ENCODE measurements around the gene LUC7L3.
"Not testable (repeated sequence)": the region's sequence is repeated elsewhere in the genome, so short reads cannot be mapped to it uniquely, and the experiment has no call there.

LUC7L3 gene, protein sequence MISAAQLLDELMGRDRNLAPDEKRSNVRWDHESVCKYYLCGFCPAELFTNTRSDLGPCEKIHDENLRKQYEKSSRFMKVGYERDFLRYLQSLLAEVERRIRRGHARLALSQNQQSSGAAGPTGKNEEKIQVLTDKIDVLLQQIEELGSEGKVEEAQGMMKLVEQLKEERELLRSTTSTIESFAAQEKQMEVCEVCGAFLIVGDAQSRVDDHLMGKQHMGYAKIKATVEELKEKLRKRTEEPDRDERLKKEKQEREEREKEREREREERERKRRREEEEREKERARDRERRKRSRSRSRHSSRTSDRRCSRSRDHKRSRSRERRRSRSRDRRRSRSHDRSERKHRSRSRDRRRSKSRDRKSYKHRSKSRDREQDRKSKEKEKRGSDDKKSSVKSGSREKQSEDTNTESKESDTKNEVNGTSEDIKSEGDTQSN

DNA sequence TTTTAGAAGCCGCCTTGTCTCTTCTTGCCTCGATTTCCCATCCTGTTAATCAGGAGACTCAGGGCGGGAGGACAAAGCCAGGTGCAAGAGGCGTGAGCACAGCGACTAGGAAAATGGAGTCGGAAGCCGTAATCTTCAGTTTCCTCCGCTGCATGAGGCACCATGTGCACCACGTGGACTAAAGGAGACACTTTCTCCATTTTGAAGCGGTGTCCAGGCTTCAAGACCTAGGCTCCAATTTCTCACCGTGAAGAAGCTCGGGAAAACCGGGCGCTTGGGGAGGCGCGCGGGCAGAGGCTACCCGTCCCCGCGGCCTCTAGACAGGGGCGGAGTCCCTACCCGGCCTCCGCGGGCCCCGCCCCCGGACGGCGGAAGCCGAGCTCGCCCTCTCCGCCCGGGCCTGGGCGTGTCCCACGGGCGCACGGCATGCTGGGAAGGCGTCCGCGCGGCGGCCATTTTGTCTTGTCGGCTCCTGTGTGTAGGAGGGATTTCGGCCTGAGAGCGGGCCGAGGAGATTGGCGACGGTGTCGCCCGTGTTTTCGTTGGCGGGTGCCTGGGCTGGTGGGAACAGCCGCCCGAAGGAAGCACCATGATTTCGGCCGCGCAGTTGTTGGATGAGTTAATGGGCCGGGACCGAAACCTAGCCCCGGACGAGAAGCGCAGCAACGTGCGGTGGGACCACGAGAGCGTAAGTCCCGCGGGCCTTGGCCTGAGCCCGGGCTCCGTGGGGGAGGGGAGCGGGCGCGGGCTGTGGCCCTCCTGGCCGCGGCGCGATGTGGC is at the start of gene LUC7L3:
Gene LUC7L3 (plus strand): TSS at position 460 of the 780 bp plus-strand sequence. CDS start 130 bp downstream, at position 590.
- peak; percentile 94 for TF ChIP-seq POLR2A (IDR thresholded peaks at IDR 0.05; ENCODE audit: low read depth, low read length)
- DNase-seq (ENCODE audit: insufficient read length, low spot score) (peak; percentile 93), FAIRE-seq (no peak)

- FAIRE-seq (no peak), DNase-seq (ENCODE audit: insufficient read length, low spot score) (no peak)
- no peak for TF ChIP-seq POLR2A (IDR thresholded peaks at IDR 0.05; ENCODE audit: low read depth, low read length)
These were observed 47.3 kb upstream of the LUC7L3 start for GRCh38 chr17:50672071-50672470.

DNA sequence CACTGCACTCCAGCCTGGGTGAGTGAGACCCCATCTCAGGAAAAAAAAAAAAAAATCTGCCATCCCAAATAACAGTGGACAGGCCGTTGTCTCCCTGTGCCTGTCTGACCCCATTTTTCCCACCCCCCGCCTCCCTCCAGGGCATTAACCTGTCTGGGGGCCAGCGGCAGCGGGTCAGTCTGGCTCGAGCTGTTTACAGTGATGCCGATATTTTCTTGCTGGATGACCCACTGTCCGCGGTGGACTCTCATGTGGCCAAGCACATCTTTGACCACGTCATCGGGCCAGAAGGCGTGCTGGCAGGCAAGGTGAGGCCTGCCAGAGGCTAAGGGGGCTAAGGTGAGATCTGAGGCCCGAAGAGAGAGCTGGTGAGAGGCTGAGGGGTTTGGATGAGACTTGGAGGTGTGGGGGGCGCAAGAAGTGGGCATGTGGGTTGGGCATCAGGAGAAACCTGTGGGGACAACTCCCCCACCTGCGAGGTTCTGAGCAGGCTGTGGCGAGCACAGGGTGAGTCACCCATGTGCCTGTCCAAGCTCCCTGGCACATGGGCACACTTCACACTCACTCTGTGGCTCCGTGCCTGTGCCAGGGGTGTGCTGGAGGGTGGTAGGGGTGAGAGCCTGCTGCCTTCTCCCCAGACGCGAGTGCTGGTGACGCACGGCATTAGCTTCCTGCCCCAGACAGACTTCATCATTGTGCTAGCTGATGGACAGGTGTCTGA is 46.4 kb upstream of the LUC7L3 start:
- FAIRE-seq (no peak), DNase-seq (ENCODE audit: insufficient read length, low spot score) (no peak)
- no peak for TF ChIP-seq POLR2A (IDR thresholded peaks at IDR 0.05; ENCODE audit: low read depth, low read length)

DNA sequence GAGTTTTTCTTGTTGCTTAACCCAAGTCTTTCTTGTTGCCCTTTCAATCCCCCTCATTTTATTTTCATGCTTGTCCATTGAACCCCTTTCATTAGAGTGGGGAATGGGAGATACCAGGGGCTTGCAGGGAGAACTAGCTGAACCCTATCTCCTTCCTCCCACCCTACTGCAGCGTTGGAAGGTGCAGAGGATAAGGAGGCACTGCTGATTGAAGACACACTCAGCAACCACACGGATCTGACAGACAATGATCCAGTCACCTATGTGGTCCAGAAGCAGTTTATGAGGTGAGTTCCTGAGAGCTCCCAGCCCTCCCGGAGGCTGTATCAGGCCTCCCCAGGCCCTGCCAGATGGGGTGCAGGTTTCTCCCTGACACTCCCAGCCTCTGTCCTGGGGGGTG is 44.2 kb upstream of the LUC7L3 start:
- no peak for DNase-seq (ENCODE audit: insufficient read length, low spot score)
- no peak for FAIRE-seq

DNA sequence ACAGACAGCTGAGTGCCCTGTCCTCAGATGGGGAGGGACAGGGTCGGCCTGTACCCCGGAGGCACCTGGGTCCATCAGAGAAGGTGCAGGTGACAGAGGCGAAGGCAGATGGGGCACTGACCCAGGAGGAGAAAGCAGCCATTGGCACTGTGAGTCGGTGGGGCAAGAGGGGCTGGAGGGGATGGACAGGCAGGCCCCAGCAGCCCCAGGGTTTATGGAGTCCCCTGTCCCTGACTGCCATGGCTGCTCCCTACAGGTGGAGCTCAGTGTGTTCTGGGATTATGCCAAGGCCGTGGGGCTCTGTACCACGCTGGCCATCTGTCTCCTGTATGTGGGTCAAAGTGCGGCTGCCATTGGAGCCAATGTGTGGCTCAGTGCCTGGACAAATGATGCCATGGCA is 43.8 kb upstream of the LUC7L3 start:
- no peak for TF ChIP-seq POLR2A (IDR thresholded peaks at IDR 0.05; ENCODE audit: low read depth, low read length)
- FAIRE-seq (no peak), DNase-seq (ENCODE audit: insufficient read length, low spot score) (no peak)

More for the DNA sequence above, 44.2 kb upstream of the LUC7L3 start:
- no peak for TF ChIP-seq POLR2A (IDR thresholded peaks at IDR 0.05; ENCODE audit: low read depth, low read length)

DNA sequence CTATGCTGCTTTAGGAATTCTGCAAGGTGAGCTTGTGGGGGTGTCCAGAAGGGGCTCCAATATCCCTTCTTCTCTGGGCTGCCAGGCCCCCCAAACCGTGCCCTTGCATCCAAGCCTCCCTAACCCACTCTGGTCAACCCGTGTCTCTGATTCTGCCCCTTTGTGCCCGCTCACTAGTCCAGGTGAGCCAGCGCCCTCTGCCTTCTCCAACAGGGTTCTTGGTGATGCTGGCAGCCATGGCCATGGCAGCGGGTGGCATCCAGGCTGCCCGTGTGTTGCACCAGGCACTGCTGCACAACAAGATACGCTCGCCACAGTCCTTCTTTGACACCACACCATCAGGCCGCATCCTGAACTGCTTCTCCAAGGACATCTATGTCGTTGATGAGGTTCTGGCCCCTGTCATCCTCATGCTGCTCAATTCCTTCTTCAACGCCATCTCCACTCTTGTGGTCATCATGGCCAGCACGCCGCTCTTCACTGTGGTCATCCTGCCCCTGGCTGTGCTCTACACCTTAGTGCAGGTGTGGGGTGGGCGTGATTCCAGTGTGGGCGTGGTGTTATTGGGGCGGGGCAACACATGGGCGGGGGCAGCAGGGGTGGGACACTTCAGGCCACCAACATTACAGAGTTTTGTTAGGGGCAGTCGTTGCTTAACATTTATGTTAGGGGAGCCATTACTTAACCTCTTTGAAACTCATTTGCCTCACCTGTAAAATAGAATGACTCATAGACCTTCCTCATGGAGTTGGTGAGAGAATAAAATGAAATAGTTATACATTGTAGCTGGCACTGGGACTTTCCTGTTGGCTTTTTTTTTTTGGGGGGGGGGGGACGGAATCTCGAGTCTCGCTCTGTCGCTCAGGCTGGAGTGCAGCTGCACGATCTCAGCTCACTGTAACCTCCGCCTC is 43.1 kb upstream of the LUC7L3 start:
- DNase-seq (ENCODE audit: insufficient read length, low spot score) (no peak), FAIRE-seq (no peak)
- no peak for TF ChIP-seq POLR2A (IDR thresholded peaks at IDR 0.05; ENCODE audit: low read depth, low read length)

GRCh38 chr17:50677851-50678375 is 41.5 kb upstream of the LUC7L3 start:
- DNase-seq (ENCODE audit: insufficient read length, low spot score) (no peak), FAIRE-seq (no peak)
- TF ChIP-seq POLR2A (IDR thresholded peaks at IDR 0.05; ENCODE audit: low read depth, low read length), result no peak

GRCh38 chr17:50679008-50679544 is 40.3 kb upstream of the LUC7L3 start:
- no peak for TF ChIP-seq POLR2A (IDR thresholded peaks at IDR 0.05; ENCODE audit: low read depth, low read length)
- DNase-seq (ENCODE audit: insufficient read length, low spot score) (no peak), FAIRE-seq (no peak)

DNA sequence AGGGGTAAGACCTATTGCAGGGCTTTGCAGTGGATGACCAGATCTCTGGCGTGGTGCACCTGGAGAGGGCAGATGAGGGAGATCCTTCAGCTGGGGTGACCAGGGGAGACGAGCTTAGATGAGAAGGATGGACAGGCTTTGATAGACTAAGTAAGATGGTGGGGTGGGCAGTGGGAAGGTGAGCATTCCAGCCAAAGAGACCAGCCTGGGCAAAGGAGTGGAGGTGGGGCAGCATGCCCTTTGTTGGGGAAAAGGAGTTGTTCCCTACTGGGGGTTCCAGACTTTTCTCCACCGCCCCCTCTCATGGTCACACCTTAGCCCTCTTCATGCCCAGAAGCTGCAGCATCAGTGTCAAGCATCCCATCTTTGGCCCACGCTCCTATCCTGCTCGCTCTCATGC is 39.3 kb upstream of the LUC7L3 start:
- DNase-seq (ENCODE audit: insufficient read length, low spot score) (no peak), FAIRE-seq (no peak)
- no peak for TF ChIP-seq POLR2A (IDR thresholded peaks at IDR 0.05; ENCODE audit: low read depth, low read length)

DNA sequence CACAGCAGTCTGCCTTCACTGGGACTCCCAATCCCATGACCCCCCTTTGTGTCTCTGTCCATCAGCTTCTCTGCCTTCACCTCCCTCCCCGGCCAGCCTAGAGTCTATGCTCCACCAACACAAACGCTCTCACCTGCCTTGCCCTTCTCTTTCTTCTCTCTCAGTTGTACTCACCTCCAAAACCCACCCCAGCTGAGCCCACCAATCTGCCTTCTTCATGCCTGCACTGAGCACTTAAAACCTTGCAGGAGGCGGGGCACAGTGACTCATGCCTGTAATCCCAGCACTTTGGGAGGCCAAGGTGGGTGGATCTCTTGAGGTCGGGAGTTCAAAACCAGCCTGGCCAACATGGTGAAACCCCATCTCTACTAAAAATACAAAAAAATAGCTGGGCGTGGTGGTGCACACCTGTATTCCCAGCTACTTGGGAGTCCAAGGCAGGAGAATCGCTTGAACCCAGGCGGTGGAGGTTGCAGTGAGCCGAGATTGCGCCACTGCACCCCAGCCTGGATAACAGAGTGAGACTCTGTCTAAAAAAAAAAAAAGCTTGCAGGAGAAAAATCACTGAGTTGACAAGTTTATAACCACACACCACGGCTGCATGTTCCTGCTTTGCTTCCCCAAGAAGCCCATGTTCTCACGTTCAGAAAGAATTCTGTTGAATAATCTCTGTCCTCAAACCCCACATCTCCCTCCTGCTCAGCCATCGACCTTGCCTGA is 38.7 kb upstream of the LUC7L3 start:
- not testable (repeated sequence) for FAIRE-seq; DNase-seq (ENCODE audit: insufficient read length, low spot score)

DNA sequence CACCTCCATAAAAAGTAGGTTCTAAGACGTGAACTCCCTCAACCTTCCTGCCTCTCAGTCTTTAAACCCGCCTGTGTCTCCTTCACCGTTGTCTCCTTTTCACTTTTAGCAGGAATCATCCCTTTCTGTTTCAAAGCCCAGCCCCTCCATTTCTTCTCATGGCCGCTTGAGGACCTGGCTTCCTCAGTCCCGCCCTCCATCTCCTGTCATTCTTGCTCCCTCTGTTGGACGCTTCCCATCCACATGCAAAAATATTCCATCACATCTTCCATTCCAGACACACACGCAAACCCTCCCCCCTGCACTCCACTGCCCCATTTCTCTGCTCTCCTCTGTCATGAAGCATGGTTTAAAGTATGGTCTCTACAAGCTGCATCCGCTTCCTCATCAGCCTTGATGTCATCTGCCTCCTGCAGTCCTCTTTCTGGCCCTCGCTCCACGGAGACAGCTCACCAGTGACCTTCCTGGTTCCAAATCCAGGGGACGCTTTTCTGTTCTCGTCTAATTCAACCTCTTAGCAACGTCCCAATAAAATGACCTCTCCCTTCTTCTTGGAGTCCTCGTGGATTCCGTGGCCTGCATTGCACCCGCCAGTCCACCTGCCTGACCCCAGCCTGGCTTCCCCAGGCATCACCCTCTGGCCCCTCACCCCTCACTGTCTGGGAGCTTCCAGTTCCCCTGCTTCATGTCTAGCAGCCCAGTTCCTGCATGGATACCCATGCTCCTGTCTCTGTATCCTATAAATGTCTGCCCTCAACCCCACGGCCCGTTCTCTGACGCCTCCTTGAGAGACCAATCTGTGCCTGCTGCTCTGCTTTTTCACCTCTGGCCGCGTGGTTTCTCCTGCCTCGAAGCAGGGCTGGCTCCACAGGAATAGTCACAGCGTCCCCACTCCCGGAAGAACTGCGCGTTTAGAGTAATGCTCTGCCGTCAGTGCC is 37.9 kb upstream of the LUC7L3 start:
- no peak for TF ChIP-seq POLR2A (IDR thresholded peaks at IDR 0.05; ENCODE audit: low read depth, low read length)
- no peak for FAIRE-seq
- DNase-seq (ENCODE audit: insufficient read length, low spot score), result no peak
